PC-9 (cell line): Measurements from ENCODE around the gene SCAI.

ENCODE experiments used
- EZH2 ChIP-seq: fragments of 200-600 bp; sonication (generic); IDR thresholded peaks from 2 replicates; pipeline ENCODE4 v1.8.0; 2017; ENCODE audit warnings: antibody characterized with exemption, low read depth
- TF ChIP-seq, protein P1 (sequence below): fragments of 200-600 bp; sonication (generic); conservative IDR thresholded peaks from 2 replicates; pipeline ENCODE4 v1.6.1; 2017; ENCODE audit warnings: mixed run types, antibody characterized with exemption, mild to moderate bottlenecking, moderate library complexity

DNA sequence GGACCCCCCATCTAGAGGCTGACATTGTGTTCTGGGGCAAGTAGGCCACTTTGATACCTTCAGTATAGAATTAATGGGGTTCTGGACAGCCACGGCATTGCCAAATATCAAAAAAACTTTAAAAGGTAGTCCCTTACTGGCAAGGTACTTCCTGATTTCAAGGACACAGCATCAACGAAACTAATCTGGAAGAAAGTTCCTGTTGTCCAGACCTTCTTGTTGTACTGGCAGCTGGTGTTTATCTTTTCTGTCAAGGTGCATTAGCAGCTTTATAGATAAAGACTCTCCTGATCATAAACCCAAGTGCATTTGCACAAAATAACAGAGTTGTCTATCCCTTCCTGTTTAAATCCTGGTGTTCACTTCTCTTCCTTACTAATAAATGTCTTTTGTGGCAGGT, 178.7 kb downstream of the SCAI start:
- TF ChIP-seq, protein P1, sequence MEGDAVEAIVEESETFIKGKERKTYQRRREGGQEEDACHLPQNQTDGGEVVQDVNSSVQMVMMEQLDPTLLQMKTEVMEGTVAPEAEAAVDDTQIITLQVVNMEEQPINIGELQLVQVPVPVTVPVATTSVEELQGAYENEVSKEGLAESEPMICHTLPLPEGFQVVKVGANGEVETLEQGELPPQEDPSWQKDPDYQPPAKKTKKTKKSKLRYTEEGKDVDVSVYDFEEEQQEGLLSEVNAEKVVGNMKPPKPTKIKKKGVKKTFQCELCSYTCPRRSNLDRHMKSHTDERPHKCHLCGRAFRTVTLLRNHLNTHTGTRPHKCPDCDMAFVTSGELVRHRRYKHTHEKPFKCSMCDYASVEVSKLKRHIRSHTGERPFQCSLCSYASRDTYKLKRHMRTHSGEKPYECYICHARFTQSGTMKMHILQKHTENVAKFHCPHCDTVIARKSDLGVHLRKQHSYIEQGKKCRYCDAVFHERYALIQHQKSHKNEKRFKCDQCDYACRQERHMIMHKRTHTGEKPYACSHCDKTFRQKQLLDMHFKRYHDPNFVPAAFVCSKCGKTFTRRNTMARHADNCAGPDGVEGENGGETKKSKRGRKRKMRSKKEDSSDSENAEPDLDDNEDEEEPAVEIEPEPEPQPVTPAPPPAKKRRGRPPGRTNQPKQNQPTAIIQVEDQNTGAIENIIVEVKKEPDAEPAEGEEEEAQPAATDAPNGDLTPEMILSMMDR, result no peak
- TF ChIP-seq EZH2, result no peak
